Choroid plexus epithelial cell (primary cell): ENCODE results near the gene OR13C9.
"Not testable (repeated sequence)": the region's sequence is repeated elsewhere in the genome, so short reads cannot be mapped to it uniquely, and the experiment has no call there.

ENCODE experiments used
- DNase-seq: peaks from one replicate; pipeline ENCODE4 v3.0.0-alpha.2; 2010; ENCODE audit warnings: low read depth
- H3K4me3 ChIP-seq: 2 replicates; pipeline ENCODE4 v1.5.1; 2011; ENCODE audit warnings: low read depth, mild to moderate bottlenecking, control low read depth, low read length, moderate library complexity
- CTCF ChIP-seq: conservative IDR thresholded peaks from 2 replicates; pipeline ENCODE4 v1.5.1; 2011; ENCODE audit warnings: low read depth, mild to moderate bottlenecking, control low read depth, inconsistent platforms, low read length, moderate library complexity

Gene OR13C9

GRCh38 chr9:104618104-104618503, at the start of gene OR13C9:
OR13C9 (minus strand) TSS chr9:104618204; CDS start chr9:104618204, 0 bp downstream.
- H3K4me3 ChIP-seq = no peak within 1 kb of the TSS
- no peak for DNase-seq
- no peak for TF ChIP-seq CTCF

- no peak for TF ChIP-seq CTCF
- no peak for DNase-seq
- no peak overlapping the region for H3K4me3 ChIP-seq
These were observed 40.6 kb upstream of the OR13C9 start for GRCh38 chr9:104658496-104659195.

DNA sequence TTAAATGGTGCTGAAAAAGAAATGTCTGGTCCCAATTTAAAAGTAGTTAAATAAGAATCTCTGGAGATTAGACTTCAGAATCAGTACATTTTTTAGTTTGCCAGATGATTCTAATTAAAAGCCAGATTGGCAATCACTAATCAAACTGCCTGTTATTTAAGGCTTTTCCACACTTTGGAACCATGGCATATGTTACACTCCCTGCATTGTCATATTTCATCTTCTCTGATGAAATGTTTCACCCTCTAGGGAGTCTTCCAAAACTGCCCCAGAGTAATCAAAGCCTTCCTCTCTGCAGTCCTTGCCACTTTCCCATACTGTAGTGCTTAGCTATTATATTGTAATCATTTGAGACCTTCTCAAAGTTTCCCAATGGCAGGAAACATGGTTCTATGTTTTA, 17.5 kb upstream of the OR13C9 start:
- H3K4me3 ChIP-seq = no peak overlapping the region
- no peak for TF ChIP-seq CTCF
- no peak for DNase-seq

GRCh38 chr9:104633976-104634520, 16.0 kb upstream of the OR13C9 start:
- no peak for TF ChIP-seq CTCF
- DNase-seq = no peak
- no peak overlapping the region for H3K4me3 ChIP-seq

DNA sequence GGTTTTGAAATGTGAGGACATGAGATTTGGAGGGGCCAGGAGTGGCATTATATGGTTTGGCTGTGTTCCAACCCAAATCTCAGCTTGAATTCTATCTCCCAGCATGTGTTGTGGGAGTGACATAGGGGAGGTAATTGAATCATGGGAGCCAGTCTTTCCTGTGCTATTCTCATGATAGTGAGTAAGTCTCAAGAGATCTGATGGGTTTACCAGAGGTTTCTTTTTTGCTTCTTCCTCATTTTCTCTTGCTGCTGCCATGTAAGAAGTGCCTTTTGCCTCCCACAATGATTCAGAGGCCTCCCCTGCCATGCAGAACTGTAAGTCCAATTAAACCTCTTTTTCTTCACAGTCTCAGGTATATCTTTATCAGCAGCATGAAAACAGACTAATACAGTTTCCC, 8.0 kb upstream of the OR13C9 start:
- not testable (repeated sequence) for H3K4me3 ChIP-seq, DNase-seq

DNA sequence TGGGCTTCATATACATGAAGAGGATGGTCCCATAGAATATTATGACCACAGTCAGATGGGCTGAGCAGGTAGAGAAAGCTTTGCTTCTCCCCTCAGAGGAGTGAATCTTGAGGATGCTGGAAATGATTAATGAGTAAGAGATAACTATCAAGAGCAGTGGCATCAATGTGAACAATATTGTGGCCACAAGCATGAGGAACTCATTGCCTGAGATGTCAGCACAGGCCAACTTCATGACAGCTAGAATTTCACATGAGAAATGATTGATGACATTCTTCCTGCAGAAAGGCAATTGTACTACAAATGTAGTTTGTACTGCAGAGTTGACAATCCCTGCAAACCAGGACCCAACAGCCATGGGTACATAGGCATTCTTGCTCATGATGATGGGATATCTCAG, 586 bp downstream of the OR13C9 start:
- TF ChIP-seq CTCF = no peak
- no peak for DNase-seq
- no peak overlapping the region for H3K4me3 ChIP-seq

DNA sequence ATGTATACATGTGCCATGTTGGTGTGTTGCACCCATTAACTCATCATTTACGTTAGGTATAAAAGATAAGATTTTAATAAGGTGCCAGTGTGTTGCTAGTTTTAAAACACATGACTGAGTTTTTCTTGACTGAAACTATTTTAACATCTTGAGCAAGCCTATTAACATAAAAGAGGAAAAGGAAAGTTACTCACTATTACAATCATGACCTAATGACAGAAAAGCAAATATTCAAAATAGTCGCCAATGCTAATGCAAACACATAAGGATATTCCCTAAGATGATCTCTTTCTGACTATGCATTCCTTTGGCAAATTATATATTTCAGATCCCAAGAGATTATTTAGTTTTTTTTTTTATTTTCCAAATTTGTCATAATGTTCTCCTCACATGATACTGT, 6.8 kb downstream of the OR13C9 start:
- H3K4me3 ChIP-seq = no peak overlapping the region
- no peak for TF ChIP-seq CTCF

More for the DNA sequence above, 6.8 kb downstream of the OR13C9 start:
- DNase-seq = no peak
